H1 (cell line): Measurements from ENCODE around the gene ARID4B. TPM values are rescaled to one million over a fixed set of nuclear protein-coding genes. Genes with fewer than 3 reads are reported as not detected.

ENCODE experiments used
- BACH1 ChIP-seq: IDR thresholded peaks from 2 replicates; pipeline ENCODE4 v1.6.1; 2012; ENCODE audit warnings: low read length, improper control_type of control experiment
- BRCA1 ChIP-seq: IDR thresholded peaks from 2 replicates; pipeline ENCODE4 v1.6.1; 2012; ENCODE audit warnings: low read depth, low read length, improper control_type of control experiment
- EGR1 ChIP-seq: IDR thresholded peaks from 2 replicates; pipeline ENCODE4 v1.6.1; 2011; ENCODE audit warnings: low read depth, low read length, borderline replicate concordance
- EP300 ChIP-seq, 2 experiments: IDR thresholded peaks; 1 replicate in 1 of 2; 2 replicates in 1 of 2; pipeline ENCODE4 v1.6.1; 2011 to 2012; ENCODE audit warnings: low read depth in 2 of 2, low read length in 2 of 2, mild to moderate bottlenecking in 2 of 2, borderline replicate concordance in 1 of 2, inconsistent platforms in 1 of 2, moderate library complexity in 1 of 2
- JUND ChIP-seq: IDR thresholded peaks from 2 replicates; pipeline ENCODE4 v1.6.1; 2011; ENCODE audit warnings: mild to moderate bottlenecking, improper control_type of control experiment, low read length
- POLR2A ChIP-seq, 2 experiments: IDR thresholded peaks; 1 replicate in 1 of 2; 2 replicates in 1 of 2; pipeline ENCODE4 v1.6.1; 2011; ENCODE audit warnings: low read depth in 2 of 2, low read length in 2 of 2, mild to moderate bottlenecking in 2 of 2; ENCODE audit errors: control extremely low read depth in 1 of 2
- POU5F1 ChIP-seq: IDR thresholded peaks from 2 replicates; pipeline ENCODE4 v1.6.1; 2011; ENCODE audit warnings: low read depth, mild to moderate bottlenecking, low read length, moderate library complexity
- RBBP5 ChIP-seq: IDR thresholded peaks from 2 replicates; pipeline ENCODE4 v1.7.1; 2012; ENCODE audit warnings: low read depth, mild to moderate bottlenecking, inconsistent platforms, low read length, moderate library complexity, borderline replicate concordance
- RFX5 ChIP-seq: IDR thresholded peaks from 2 replicates; pipeline ENCODE4 v1.6.1; 2011; ENCODE audit warnings: low read depth, low read length, improper control_type of control experiment, borderline replicate concordance
- TAF1 ChIP-seq: IDR thresholded peaks from 2 replicates; pipeline ENCODE4 v1.6.1; 2011; ENCODE audit warnings: mild to moderate bottlenecking, low read depth, low read length
- polyA plus RNA-seq, 7 experiments: library from polyadenylated mRNA; depleted of rRNA in 3 of 7; stranded (reverse) in 5 of 7; unstranded in 2 of 7; fragments of >200 nt in 5 of 7; fragments of 200-250 nt in 2 of 7; gene quantifications; 1 replicate in 5 of 7; 2 replicates in 1 of 7; 4 replicates in 1 of 7; pipeline versions ENCODE4 v1.2.1 to v1.2.3, GENCODE V29; 2011 to 2013; ENCODE audit warnings: missing spikeins in 2 of 7, mixed read lengths in 2 of 7
- total RNA-seq: library from RNA; stranded (reverse); fragmentation: NEBNext Ultra II Directional; extraction: Animal tissue kit (Norgen Biotek cat#: 25700); gene quantifications from 2 replicates; pipeline ENCODE4 v1.2.1, GENCODE V29; 2021
- TF ChIP-seq, protein P1 (sequence below): fragments of 300-600 bp; sonication (generic); IDR thresholded peaks from 2 replicates; pipeline ENCODE4 v1.7.1; 2012; ENCODE audit warnings: low read length, moderate library complexity, mild to moderate bottlenecking, inconsistent platforms; ENCODE audit not compliant: insufficient replicate concordance
- TF ChIP-seq, protein P2 (sequence below): IDR thresholded peaks from 2 replicates; pipeline ENCODE4 v1.6.1; 2011; ENCODE audit warnings: low read length, improper control_type of control experiment

ARID4B gene
- total and polyA plus RNA-seq, 2 of the 8 experiments (the other 6 are each of a cell fraction or from before 2014, with no cell fraction given) = 5.1 to 28.8 TPM

DNA sequence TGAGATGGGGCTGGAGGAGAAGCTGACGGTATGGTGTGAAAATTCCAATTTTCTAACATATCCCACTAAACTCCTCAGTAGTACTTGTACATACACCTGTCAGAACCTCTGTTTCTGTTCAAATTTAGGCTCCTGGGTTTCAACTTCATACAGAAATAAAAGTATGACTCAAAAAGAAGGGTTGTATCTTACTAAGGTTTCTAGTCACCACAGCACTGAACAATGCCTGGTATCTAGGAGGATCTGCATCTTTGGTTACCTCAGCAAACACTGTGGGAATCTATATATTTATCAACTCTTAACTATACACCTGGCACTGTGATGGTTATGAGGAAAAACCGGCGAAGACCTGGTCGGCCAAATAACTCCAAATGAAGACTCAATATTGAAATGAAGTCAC lies 180.7 kb downstream of the ARID4B start (continued):
- TF ChIP-seq, protein P1, sequence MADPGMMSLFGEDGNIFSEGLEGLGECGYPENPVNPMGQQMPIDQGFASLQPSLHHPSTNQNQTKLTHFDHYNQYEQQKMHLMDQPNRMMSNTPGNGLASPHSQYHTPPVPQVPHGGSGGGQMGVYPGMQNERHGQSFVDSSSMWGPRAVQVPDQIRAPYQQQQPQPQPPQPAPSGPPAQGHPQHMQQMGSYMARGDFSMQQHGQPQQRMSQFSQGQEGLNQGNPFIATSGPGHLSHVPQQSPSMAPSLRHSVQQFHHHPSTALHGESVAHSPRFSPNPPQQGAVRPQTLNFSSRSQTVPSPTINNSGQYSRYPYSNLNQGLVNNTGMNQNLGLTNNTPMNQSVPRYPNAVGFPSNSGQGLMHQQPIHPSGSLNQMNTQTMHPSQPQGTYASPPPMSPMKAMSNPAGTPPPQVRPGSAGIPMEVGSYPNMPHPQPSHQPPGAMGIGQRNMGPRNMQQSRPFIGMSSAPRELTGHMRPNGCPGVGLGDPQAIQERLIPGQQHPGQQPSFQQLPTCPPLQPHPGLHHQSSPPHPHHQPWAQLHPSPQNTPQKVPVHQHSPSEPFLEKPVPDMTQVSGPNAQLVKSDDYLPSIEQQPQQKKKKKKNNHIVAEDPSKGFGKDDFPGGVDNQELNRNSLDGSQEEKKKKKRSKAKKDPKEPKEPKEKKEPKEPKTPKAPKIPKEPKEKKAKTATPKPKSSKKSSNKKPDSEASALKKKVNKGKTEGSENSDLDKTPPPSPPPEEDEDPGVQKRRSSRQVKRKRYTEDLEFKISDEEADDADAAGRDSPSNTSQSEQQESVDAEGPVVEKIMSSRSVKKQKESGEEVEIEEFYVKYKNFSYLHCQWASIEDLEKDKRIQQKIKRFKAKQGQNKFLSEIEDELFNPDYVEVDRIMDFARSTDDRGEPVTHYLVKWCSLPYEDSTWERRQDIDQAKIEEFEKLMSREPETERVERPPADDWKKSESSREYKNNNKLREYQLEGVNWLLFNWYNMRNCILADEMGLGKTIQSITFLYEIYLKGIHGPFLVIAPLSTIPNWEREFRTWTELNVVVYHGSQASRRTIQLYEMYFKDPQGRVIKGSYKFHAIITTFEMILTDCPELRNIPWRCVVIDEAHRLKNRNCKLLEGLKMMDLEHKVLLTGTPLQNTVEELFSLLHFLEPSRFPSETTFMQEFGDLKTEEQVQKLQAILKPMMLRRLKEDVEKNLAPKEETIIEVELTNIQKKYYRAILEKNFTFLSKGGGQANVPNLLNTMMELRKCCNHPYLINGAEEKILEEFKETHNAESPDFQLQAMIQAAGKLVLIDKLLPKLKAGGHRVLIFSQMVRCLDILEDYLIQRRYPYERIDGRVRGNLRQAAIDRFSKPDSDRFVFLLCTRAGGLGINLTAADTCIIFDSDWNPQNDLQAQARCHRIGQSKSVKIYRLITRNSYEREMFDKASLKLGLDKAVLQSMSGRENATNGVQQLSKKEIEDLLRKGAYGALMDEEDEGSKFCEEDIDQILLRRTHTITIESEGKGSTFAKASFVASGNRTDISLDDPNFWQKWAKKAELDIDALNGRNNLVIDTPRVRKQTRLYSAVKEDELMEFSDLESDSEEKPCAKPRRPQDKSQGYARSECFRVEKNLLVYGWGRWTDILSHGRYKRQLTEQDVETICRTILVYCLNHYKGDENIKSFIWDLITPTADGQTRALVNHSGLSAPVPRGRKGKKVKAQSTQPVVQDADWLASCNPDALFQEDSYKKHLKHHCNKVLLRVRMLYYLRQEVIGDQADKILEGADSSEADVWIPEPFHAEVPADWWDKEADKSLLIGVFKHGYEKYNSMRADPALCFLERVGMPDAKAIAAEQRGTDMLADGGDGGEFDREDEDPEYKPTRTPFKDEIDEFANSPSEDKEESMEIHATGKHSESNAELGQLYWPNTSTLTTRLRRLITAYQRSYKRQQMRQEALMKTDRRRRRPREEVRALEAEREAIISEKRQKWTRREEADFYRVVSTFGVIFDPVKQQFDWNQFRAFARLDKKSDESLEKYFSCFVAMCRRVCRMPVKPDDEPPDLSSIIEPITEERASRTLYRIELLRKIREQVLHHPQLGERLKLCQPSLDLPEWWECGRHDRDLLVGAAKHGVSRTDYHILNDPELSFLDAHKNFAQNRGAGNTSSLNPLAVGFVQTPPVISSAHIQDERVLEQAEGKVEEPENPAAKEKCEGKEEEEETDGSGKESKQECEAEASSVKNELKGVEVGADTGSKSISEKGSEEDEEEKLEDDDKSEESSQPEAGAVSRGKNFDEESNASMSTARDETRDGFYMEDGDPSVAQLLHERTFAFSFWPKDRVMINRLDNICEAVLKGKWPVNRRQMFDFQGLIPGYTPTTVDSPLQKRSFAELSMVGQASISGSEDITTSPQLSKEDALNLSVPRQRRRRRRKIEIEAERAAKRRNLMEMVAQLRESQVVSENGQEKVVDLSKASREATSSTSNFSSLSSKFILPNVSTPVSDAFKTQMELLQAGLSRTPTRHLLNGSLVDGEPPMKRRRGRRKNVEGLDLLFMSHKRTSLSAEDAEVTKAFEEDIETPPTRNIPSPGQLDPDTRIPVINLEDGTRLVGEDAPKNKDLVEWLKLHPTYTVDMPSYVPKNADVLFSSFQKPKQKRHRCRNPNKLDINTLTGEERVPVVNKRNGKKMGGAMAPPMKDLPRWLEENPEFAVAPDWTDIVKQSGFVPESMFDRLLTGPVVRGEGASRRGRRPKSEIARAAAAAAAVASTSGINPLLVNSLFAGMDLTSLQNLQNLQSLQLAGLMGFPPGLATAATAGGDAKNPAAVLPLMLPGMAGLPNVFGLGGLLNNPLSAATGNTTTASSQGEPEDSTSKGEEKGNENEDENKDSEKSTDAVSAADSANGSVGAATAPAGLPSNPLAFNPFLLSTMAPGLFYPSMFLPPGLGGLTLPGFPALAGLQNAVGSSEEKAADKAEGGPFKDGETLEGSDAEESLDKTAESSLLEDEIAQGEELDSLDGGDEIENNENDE = no peak
- TF ChIP-seq BRCA1 (no peak), POU5F1 (no peak), EP300 (IDR thresholded peaks at IDR 0.05; ENCODE audit: borderline replicate concordance in 1 of 2, low read depth in 2 of 2, low read length in 2 of 2) (no peak), EGR1 (no peak), RFX5 (no peak), POLR2A (IDR thresholded peaks at IDR 0.05; ENCODE audit: control extremely low read depth in 1 of 2, low read depth in 2 of 2, low read length in 2 of 2) (no peak), TAF1 (no peak), RBBP5 (no peak), JUND (no peak), BACH1 (no peak)
- TF ChIP-seq, protein P2, sequence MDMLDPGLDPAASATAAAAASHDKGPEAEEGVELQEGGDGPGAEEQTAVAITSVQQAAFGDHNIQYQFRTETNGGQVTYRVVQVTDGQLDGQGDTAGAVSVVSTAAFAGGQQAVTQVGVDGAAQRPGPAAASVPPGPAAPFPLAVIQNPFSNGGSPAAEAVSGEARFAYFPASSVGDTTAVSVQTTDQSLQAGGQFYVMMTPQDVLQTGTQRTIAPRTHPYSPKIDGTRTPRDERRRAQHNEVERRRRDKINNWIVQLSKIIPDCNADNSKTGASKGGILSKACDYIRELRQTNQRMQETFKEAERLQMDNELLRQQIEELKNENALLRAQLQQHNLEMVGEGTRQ = no peak
- TF ChIP-seq, all 59 proteins: peak for 0
